SU-DHL-6 (cell line): ENCODE results near the gene DDX54.

Experiments
- CTCF ChIP-seq: fragments of 200-600 bp; sonication (generic); IDR thresholded peaks from one replicate; pipeline ENCODE4 v1.5.1; 2017; ENCODE audit warnings: antibody characterized with exemption, mild to moderate bottlenecking, low read length, moderate library complexity; ENCODE audit not compliant: insufficient read depth, poor library complexity, severe bottlenecking
- EZH2phosphoT487 ChIP-seq: fragments of 200-600 bp; sonication (generic), shearing (Covaris generic); conservative IDR thresholded peaks from 2 replicates; pipeline ENCODE4 v1.6.1; 2018; ENCODE audit warnings: mild to moderate bottlenecking, antibody characterized with exemption, low read length, moderate library complexity, mixed read lengths

DNA sequence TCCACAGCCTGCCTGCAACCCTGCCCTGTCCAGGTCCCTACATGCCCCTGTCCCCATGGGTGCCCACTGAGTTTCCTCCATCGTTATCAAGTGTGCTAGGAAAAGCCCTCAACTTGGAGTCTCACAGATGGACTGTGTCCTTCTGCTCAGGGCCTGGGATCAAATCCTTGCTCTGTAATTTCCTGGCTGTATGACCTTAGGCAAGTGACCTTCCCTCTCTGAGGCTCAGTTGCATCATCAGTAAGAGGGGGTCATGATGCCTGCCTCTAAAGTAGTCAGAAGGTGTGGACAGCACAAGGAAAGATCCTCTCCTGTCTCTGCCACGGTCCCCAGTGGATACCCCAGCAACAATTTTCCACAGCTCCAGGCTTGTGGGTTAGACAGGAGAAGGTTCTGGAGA is 71.9 kb downstream of the DDX54 start:
- TF ChIP-seq CTCF: no peak
- TF ChIP-seq EZH2phosphoT487: no peak
